HG03045 (cell line): ENCODE measurements around the gene GLIPR1L1.

Source experiments
- ATAC-seq: cut with Tn5 transposase; IDR thresholded peaks from one replicate; pipeline ENCODE4 v1.9.1; 2021; ENCODE audit warnings: mild to moderate bottlenecking, moderate library complexity; ENCODE audit not compliant: unreplicated experiment

GLIPR1L1 gene

DNA sequence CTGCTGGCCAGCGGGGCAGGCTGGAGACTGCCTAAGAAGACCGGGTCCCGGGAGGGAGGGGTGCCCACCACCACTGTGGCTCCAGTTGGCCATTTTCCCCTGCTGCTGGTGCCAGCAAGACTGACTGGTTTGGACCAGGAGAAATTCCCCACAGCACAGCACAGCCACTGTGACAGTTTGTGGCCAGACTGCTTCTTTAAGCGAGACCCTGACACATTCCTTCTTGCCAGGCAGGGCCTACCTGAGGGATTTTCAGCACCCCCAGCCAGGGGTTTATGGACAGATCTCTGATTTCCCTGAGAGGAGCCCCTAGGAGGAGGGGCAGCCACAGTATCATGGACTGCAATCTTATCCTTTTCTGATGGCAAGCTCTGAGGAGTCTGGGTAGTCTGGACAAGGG, 15.5 kb downstream of the GLIPR1L1 start:
- ATAC-seq, result no peak

GRCh38 chr12:75350413-75350812, 15.9 kb downstream of the GLIPR1L1 start:
- ATAC-seq, result no peak

- no peak for ATAC-seq
These were observed 19.5 kb downstream of the GLIPR1L1 start for GRCh38 chr12:75354011-75354410.

DNA sequence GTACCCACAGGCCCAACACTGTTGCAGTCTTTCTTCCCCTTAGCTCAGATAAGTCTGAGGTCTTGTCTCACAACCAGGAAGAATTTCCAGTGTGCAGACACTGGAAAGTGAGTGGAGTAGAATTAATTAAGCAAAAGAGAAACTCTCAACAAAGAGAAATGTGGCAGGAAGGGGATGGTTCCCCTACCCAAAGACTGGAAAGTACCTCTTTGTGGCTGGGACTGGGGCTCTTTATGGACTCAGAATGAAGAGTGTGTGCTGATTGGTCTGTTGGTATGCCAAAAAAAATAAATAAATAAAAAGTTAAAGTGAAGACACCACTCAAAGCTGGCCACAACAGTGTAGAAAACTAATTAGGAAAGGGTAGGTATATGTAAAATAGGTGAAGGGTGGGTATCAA, 26.4 kb downstream of the GLIPR1L1 start:
- no peak for ATAC-seq

GRCh38 chr12:75361408-75361807, 26.9 kb downstream of the GLIPR1L1 start:
- no peak for ATAC-seq

DNA sequence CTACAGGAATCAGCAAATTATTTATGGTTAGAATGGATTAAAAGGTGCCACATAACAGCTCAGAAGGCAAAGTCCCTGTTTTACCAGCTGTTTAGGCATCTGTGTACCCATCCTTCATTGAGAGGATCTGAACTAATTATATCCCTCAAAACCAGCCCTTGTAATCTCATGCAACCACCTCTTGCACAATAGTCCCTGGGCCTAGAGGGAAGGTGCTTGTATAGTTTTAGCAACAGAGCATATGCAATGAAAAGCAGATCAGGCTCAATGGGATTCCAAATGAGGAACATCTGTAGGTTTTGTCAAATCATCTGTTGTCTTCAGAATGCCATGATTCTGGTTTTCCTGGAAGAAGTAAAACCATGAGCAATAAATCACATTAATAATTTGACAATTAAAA, 30.4 kb downstream of the GLIPR1L1 start:
- ATAC-seq, result no peak

GRCh38 chr12:75366629-75367028, 32.2 kb downstream of the GLIPR1L1 start:
- peak; percentile 69 for ATAC-seq

DNA sequence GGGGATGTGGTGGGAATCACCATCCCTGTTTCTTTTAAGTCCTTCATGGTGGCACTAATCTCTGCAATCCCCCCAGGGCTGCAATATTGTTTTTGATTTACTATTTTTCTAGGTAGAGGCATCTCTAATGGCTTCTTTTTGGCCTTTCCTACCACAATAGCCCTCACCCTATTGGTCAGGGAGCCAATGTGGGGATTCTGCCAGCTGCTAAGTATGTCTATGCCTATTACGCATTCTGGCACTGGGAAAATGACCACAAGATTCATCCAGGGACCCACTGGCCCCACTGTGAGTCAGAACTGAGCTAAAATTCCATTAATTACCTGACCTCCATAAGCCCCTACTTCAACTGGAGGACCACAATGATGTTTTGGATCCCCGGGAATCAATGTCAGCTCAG, 40.5 kb downstream of the GLIPR1L1 start:
- no peak for ATAC-seq

- no peak for ATAC-seq
These were observed 43.9 kb downstream of the GLIPR1L1 start for GRCh38 chr12:75378354-75378753.

GRCh38 chr12:75389061-75389460, 54.6 kb downstream of the GLIPR1L1 start:
- ATAC-seq, result no peak

DNA sequence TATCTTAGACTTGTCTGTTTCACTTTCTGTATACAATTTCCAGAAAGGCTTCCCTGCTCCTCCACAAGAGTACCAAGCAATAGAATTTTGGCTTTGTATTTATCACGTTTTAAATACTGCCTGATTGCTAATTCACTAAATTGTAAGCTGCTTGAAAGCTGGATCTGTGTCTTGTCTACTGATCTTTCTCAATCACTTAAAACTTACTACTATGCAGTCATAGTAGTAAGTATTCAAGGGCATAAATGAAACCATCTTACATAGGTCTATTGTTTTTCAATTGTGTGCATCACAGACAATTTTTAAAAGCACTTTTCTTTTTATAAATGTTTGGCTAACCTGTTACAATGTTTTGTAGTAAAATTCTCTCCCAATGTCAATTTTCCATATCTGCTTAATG, 55.2 kb downstream of the GLIPR1L1 start:
- no peak for ATAC-seq

- no peak for ATAC-seq
These were observed 55.9 kb downstream of the GLIPR1L1 start for GRCh38 chr12:75390156-75390898.

- ATAC-seq, result peak; percentile 99
These were observed 56.5 kb downstream of the GLIPR1L1 start, which contains the start of gene GLIPR1L2 for GRCh38 chr12:75390899-75391538. Gene GLIPR1L2, plus strand, starts transcription at chr12:75391089. Its CDS starts 28 bp downstream, at chr12:75391117.

GRCh38 chr12:75404231-75404630, 69.8 kb downstream of the GLIPR1L1 start:
- ATAC-seq, result no peak

DNA sequence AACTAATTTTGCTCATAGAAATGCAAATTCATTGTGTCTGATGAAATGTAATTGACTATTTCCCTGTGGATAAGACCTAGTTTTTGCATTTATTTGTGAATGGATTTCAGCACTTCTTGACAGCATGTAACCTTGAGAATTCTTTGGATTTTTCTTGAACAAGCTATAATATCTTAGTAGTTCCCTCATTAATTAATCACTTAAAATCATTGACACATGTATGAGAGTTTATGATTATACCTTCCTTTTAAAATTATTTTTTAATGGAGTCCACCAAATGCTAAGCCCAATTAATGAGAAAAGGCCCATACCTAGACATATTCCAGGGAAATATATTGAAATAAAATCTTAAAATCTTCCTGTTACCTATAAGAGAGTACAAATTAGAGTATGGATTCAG, 73.2 kb downstream of the GLIPR1L1 start:
- ATAC-seq, result no peak

DNA sequence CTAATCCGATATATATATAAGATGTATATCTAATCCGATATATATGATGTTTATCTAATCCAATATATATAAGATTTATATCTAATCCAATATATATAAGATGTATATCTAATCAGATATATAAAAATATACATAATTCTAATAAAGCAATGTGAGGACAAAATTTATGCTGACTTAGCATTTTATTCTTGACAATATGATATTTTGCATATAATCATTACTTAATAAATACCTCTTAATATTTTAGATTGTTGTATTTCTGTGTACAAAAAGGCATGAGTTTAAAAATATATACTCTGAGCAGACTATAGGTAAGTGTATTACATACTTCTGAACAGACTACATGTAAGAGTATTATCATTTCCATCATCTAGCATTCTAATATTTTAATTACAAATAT, 75.4 kb downstream of the GLIPR1L1 start:
- no peak for ATAC-seq

DNA sequence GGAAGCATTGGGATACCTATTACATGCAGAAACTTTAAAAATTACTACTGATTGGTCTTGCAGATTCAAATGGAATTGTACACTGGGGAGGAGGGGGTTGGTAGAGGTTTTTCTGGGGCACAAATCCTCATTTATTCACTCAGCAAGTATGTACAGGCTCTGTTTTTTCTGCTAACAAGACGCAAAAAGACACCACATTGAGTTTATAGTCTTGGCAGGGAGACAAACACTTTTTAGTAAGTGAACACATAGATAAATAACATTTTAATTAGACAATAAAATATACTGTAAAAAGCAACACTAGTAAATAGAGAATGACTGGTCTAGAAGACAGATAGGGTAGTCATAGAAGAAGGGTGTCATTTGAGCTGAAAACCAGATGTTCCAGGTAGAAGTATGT, 80.2 kb downstream of the GLIPR1L1 start:
- no peak for ATAC-seq

DNA sequence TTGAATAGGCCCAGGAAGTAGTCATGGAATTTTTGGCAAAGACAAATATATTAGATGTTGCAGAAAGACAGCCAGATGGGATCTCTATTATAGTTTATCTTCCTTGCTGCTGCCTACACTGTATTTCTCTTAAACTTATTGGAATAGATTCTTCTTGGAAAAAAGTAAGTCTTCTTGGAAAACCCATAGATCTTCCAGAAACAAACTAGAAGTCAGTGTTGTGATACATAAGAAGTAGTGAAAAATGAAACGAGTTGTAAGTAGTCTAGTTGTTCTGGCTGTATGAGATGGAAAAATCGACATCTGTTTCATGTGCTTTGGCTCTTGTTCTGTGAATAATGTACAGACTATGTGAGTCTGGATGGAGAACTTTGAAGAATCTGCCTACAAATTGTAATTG, 85.4 kb downstream of the GLIPR1L1 start:
- no peak for ATAC-seq
